HFF-Myc (cell line): ENCODE measurements around the gene EVX2.

Experiments
- DNase-seq: peaks from one replicate; pipeline ENCODE4 v3.0.0-alpha.2; 2011; ENCODE audit warnings: low read depth; ENCODE audit errors: extremely low read depth
- H3K4me3 ChIP-seq: replicated peaks from 2 replicates; pipeline ENCODE4 v1.5.1; 2011; ENCODE audit warnings: low read depth, mild to moderate bottlenecking, control low read depth, low read length
- TF ChIP-seq, protein P1 (sequence below): IDR thresholded peaks from 2 replicates; pipeline ENCODE4 v1.5.1; 2012; ENCODE audit warnings: mild to moderate bottlenecking, low read depth, low read length, control low read depth; ENCODE audit errors: missing control alignments

EVX2 gene

DNA sequence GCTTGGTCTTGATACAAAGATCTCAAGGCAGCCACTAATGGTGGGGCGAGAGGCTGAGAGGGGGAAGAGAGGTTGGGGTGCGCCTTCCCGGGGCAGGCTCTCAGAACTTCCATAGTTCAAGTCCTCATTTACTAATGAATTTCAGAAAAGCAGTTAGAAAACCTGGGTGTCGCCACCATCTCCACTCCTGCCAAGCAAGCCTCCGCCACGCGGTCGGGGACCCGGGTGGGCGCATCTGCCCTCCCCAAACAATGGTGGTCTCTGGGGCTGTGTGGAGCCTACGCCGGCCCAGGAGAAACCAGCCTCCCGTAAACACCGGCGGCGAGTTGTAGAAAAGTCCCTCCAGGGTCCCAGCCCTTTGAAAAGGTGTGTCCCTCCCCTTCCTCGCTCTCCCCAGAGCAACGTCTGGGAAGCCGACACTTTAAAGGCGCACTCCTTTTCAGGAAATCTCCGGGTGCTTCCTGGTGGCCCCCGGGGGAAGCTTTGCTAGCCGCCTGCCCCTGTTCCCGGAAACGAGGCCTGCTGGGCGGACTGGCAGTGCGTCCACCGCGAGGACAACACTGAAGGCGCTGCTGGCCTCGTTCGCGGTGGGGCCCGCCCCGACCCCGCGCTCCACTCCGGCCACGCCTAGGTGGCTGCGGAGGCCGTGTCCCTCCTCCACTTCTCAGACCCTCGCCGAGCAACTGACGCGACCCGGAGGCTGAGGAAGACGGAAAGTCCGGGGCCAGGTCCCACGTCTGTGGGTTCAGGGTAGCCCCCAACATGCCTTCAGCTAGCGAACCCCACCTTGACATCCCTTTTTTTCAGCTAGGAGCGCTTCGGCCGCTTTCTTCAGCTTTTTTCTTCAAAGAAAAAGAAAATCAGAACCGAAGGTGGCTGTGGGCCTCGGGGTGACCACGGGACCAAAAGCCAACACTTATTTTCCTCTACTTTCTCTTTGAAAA lies 16.8 kb downstream of the EVX2 start:
- TF ChIP-seq, protein P1, sequence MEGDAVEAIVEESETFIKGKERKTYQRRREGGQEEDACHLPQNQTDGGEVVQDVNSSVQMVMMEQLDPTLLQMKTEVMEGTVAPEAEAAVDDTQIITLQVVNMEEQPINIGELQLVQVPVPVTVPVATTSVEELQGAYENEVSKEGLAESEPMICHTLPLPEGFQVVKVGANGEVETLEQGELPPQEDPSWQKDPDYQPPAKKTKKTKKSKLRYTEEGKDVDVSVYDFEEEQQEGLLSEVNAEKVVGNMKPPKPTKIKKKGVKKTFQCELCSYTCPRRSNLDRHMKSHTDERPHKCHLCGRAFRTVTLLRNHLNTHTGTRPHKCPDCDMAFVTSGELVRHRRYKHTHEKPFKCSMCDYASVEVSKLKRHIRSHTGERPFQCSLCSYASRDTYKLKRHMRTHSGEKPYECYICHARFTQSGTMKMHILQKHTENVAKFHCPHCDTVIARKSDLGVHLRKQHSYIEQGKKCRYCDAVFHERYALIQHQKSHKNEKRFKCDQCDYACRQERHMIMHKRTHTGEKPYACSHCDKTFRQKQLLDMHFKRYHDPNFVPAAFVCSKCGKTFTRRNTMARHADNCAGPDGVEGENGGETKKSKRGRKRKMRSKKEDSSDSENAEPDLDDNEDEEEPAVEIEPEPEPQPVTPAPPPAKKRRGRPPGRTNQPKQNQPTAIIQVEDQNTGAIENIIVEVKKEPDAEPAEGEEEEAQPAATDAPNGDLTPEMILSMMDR: no peak
- no peak for DNase-seq
- no peak overlapping the region for H3K4me3 ChIP-seq

DNA sequence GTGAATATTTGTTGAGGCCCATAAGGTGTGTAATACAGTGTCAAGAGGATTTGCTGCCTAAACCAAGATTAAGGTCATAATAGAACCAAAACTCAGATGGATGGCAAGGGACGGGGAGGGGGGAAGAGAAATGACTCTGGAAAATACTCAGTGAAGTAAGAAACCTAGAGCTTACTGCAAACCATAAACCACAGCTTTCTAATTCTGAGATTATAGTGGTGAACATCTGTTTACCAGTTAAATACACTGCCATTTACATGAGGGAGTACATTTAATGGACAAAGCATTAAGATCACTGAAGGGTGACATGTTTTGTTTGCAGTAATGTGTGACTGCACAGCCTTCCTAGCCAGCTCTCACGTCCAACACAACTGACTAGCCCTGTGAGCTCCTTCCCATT lies 19.8 kb downstream of the EVX2 start:
- TF ChIP-seq, protein P1: no peak
- DNase-seq: no peak
- H3K4me3 ChIP-seq: no peak overlapping the region

GRCh38 chr2:176056406-176056805 lies 27.4 kb downstream of the EVX2 start:
- H3K4me3 ChIP-seq: no peak overlapping the region
- TF ChIP-seq, protein P1: no peak
- no peak for DNase-seq

DNA sequence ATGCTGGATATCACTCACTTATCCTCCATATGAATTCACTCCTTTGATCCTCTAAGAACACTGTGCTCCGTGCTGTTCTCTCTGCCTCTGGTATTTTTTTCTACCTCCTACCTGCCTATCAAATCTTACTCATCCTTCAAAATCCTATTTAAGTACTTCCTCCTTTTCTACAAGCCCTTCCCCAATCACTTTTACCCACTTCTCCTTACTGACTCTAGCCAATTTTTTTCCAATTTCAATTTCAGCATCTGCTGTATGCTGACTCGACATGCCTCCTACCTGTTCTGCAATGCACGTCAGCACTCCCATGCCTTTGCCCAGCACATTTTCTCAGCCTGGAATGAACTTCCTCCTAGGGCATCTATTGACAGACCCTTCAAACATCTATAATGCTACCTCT lies 44.4 kb downstream of the EVX2 start:
- no peak for DNase-seq
- TF ChIP-seq, protein P1: no peak
- no peak overlapping the region for H3K4me3 ChIP-seq

DNA sequence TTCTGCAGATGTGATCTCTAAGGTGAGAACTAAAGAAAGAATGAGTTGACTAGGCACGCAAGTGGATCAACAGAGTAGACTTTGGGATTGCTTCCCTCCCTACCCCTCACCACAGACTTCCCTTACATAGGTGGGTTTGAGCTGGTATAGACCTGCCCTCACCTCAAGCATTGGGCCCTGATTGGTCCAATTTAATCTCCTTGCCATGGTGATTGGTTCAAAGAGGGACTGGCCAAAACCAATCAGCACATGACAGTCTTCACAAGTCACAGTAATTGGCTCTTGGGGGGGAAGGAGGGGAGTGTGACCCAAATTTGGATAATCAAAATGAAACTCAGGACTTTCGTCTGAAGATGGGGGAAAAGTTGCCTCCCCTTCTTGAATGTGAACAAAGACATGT lies 45.1 kb downstream of the EVX2 start:
- no peak for DNase-seq
- no peak overlapping the region for H3K4me3 ChIP-seq
- TF ChIP-seq, protein P1: no peak

- no peak overlapping the region for H3K4me3 ChIP-seq
- TF ChIP-seq, protein P1: no peak
- no peak for DNase-seq
Observed at GRCh38 chr2:176035013-176035691, 48.6 kb downstream of the EVX2 start.
